GM06990 (cell line): ENCODE data around the gene CELSR1.
A peak's percentile ranks its signal among the peaks of the same experiment; 100 is the strongest.

Experiments
- DNase-seq: peaks from one replicate; pipeline ENCODE4 v3.0.0-alpha.2; 2011; ENCODE audit not compliant: insufficient read length; ENCODE audit errors: extremely low read depth
- H3K27me3 ChIP-seq: replicated peaks from 2 replicates; pipeline ENCODE4 v1.6.0; 2011; ENCODE audit warnings: low read length; ENCODE audit not compliant: control insufficient read depth, insufficient read depth
- H3K36me3 ChIP-seq: 2 replicates; pipeline ENCODE4 v1.5.1; 2011; ENCODE audit warnings: low read length; ENCODE audit not compliant: control insufficient read depth, insufficient read depth
- H3K4me3 ChIP-seq: replicated peaks from 2 replicates; pipeline ENCODE4 v1.5.1; 2011; ENCODE audit warnings: low read depth, mild to moderate bottlenecking, control low read depth, low read length
- TF ChIP-seq, protein P1 (sequence below): IDR thresholded peaks from 2 replicates; pipeline ENCODE4 v1.5.1; 2011; ENCODE audit warnings: low read length, control low read depth, mild to moderate bottlenecking, inconsistent platforms; ENCODE audit not compliant: insufficient read depth, poor library complexity, severe bottlenecking

CELSR1 gene

DNA sequence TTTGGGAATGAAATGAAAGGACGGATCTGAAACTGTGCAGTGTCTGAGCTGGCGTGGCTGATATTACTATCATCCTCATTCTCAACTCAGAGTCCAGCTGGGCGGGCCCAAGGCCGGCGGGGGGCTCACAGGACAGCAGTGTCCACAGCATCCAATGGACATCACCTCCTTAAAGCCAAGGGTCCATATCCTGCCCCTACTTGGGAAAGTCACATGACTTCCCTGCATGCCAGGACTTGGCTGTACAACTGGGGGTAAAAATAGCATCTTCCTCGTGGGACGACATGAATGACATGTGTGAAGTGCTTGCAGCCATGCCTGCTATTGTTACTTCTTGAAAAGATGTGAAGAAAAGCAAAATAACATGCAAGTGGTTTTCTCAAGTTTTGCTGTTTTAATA is 119.7 kb downstream of the CELSR1 start:
- no peaks in the 10 kb centered on the region for H3K27me3 ChIP-seq
- TF ChIP-seq, protein P1, sequence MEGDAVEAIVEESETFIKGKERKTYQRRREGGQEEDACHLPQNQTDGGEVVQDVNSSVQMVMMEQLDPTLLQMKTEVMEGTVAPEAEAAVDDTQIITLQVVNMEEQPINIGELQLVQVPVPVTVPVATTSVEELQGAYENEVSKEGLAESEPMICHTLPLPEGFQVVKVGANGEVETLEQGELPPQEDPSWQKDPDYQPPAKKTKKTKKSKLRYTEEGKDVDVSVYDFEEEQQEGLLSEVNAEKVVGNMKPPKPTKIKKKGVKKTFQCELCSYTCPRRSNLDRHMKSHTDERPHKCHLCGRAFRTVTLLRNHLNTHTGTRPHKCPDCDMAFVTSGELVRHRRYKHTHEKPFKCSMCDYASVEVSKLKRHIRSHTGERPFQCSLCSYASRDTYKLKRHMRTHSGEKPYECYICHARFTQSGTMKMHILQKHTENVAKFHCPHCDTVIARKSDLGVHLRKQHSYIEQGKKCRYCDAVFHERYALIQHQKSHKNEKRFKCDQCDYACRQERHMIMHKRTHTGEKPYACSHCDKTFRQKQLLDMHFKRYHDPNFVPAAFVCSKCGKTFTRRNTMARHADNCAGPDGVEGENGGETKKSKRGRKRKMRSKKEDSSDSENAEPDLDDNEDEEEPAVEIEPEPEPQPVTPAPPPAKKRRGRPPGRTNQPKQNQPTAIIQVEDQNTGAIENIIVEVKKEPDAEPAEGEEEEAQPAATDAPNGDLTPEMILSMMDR, result no peak

DNA sequence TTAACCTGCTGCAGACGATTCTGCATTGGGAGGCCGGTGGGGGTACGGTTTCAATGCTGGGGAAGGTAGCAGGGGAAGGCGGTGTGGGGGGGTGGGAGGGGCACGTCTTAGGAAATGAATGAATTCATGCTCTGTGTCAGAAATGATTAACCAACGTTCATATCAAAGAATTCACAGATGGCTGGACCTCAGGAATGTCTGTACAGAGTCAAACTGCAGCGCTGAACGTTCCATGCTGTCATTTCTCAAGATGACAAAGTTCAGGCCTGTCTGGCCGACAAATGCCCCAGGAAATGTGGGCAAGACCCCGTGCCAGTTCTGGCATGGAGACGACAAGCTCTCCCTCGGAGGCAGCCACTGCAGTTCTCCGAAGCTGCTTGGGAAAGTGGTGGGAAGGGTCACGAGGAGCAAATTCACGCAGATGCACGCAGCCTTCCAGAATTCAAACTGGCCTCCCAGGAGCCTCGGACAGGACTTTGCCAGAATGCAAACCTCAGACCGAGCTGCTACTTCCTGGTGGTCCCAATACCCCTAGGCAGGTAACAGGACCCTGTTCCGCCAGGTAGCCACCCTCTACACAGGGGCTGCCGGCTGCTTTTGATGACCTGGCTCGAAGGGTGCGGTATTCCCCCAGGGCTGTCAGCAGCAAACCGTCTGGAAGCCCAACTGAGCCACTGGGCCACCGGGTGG is 120.4 kb downstream of the CELSR1 start:
- no peaks in the 10 kb centered on the region for H3K27me3 ChIP-seq
- TF ChIP-seq, protein P1, result no peak
- DNase-seq, result no peak
- H3K4me3 ChIP-seq, result no peak overlapping the region
- H3K36me3 ChIP-seq, result no peaks in the 10 kb centered on the region

More for the DNA sequence above, 119.7 kb downstream of the CELSR1 start:
- DNase-seq, result no peak
- Histone ChIP-seq H3K4me3 (no peak overlapping the region), H3K36me3 (no peaks in the 10 kb centered on the region)

DNA sequence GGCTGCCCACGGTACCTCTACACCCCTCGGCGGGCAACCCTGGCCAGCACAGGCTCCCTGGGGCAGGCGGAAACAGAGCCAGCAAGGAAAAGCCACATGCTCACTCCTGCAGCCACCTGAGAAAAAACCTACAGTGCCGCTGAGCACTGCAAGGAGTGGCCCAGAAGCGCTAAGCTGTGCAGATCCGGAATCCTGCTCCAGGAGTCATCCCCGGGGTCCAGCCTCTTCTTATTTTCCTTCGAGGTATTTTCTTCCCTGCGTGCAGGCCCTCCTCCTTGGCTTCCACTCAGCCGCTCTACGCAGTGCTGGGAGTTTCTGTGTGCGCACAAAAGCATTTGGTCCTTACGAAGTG is 120.9 kb downstream of the CELSR1 start:
- H3K4me3 ChIP-seq, result no peak overlapping the region
- no peak for DNase-seq

DNA sequence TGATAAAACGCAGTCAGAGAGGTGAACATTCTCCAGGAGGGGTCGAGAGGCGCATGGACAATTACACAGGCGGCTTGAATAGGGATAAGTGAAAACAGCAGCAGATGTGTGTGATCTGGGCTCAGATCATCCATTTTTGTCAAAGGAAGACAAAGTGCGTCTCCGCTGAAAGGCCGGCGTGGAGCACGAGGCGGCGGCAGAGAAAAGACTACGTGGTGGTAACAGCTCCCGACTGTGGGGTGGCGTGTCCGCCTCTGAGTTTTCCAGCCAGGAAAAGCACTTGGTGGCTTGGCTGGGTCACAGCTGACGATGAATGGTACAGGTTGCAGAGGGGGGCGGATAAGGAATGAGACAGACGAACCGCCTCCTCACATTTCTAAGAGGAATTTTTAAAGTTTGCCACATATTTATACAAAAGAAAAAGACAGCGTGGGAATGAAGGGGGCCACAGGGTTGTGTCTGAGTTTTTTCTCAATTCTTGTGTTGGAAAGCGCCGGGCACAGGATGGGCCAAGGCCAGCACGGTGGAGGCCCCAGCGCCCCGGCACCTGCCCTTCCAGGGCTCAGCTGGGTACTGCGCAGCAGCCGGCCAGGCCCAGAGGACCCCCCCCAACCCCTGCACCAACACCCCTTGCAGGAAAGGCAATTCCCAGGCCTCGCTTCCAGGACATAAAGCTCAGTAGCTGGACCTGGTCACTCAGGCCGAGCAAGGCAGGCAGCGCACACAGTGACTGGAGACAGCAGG is 121.5 kb downstream of the CELSR1 start:
- TF ChIP-seq, protein P1, result no peak
- H3K4me3 ChIP-seq, result no peak overlapping the region
- H3K36me3 ChIP-seq, result no peaks in the 10 kb centered on the region
- no peak for DNase-seq
- H3K27me3 ChIP-seq, result no peaks in the 10 kb centered on the region

More for the DNA sequence above, 120.9 kb downstream of the CELSR1 start:
- TF ChIP-seq, protein P1, result no peak
- H3K36me3 ChIP-seq, result no peaks in the 10 kb centered on the region
- H3K27me3 ChIP-seq, result no peaks in the 10 kb centered on the region

DNA sequence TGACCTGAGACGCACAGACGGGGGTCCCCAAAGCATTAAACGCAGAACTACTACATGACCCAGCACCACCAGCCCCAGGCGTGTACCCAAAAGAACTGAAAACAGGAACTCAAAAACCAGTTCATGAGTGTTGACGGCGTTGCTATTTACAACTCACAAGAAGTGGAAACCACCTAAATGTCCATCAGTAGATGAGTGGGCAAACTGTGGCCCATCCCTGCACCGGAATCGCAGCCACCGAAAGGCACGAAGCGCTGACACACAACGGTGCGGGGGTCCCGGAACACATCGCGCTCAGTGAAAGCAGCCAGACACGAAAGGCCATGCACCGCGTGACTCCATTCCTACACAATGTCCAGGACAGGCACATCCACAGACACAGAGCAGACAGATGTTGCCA is 122.7 kb downstream of the CELSR1 start:
- peak; percentile 47 for DNase-seq
- no peaks in the 10 kb centered on the region for H3K36me3 ChIP-seq
- H3K27me3 ChIP-seq, result no peaks in the 10 kb centered on the region
- H3K4me3 ChIP-seq, result no peak overlapping the region
- TF ChIP-seq, protein P1, result no peak
